NCI-H460 (cell line): ENCODE measurements around the gene PRKAR1B. TPM values are rescaled to one million over a fixed set of nuclear protein-coding genes. Genes with fewer than 3 reads are reported as not detected.
"Not testable (repeated sequence)": the region's sequence is repeated elsewhere in the genome, so short reads cannot be mapped to it uniquely, and the experiment has no call there.

ENCODE experiments used
- DNase-seq: peaks from one replicate; pipeline ENCODE4 v3.0.0-alpha.2; 2016; ENCODE audit warnings: low read depth; ENCODE audit errors: extremely low read depth
- total RNA-seq: library from RNA; depleted of rRNA; stranded (reverse); fragments of >200 nt; shearing (Covaris generic); gene quantifications from 2 replicates; pipeline ENCODE4 v1.2.3, GENCODE V29; 2014

Gene PRKAR1B
- total RNA-seq, 1 experiment from 2014 or later, result 7.4 TPM

GRCh38 chr7:630111-630511 is 97.0 kb downstream of the PRKAR1B start:
- no peak for DNase-seq

GRCh38 chr7:628826-629225 is 98.3 kb downstream of the PRKAR1B start:
- DNase-seq, result no peak

- DNase-seq, result no peak
Measured at GRCh38 chr7:628402-628763, 98.7 kb downstream of the PRKAR1B start.

GRCh38 chr7:627661-628401 is 99.2 kb downstream of the PRKAR1B start:
- no peak for DNase-seq

GRCh38 chr7:625376-625971 is 101.6 kb downstream of the PRKAR1B start:
- no peak for DNase-seq

- no peak for DNase-seq
Measured at GRCh38 chr7:623464-623863, 103.6 kb downstream of the PRKAR1B start.

GRCh38 chr7:621572-622285 is 105.4 kb downstream of the PRKAR1B start:
- DNase-seq, result no peak

GRCh38 chr7:620885-621284 is 106.2 kb downstream of the PRKAR1B start:
- DNase-seq, result no peak

- no peak for DNase-seq
Measured at GRCh38 chr7:620056-620455, 107.0 kb downstream of the PRKAR1B start.

- no peak for DNase-seq
Measured at GRCh38 chr7:619368-619840, 107.7 kb downstream of the PRKAR1B start.

GRCh38 chr7:618539-619367 is 108.3 kb downstream of the PRKAR1B start:
- no peak for DNase-seq

GRCh38 chr7:617614-618538 is 109.2 kb downstream of the PRKAR1B start:
- DNase-seq, result no peak

GRCh38 chr7:613442-614140 is 113.5 kb downstream of the PRKAR1B start:
- no peak for DNase-seq

- not testable (repeated sequence) for DNase-seq
Measured at GRCh38 chr7:611837-612236, 115.2 kb downstream of the PRKAR1B start.

GRCh38 chr7:611281-611810 is 115.7 kb downstream of the PRKAR1B start:
- no peak for DNase-seq

GRCh38 chr7:610531-611280 is 116.4 kb downstream of the PRKAR1B start:
- DNase-seq, result no peak

GRCh38 chr7:610141-610530 is 116.9 kb downstream of the PRKAR1B start:
- no peak for DNase-seq

GRCh38 chr7:609365-609764 is 117.7 kb downstream of the PRKAR1B start:
- DNase-seq, result no peak
